ENCODE measurements around the gene EXOC6B. TPM values are rescaled to one million over a fixed set of nuclear protein-coding genes. Genes with fewer than 3 reads are reported as not detected.
A peak's percentile ranks its signal among the peaks of the same experiment; 100 is the strongest.

The EXOC6B gene
- total RNA-seq, 2 donors from 2014 or later: 21.3 to 28.8 TPM

DNA sequence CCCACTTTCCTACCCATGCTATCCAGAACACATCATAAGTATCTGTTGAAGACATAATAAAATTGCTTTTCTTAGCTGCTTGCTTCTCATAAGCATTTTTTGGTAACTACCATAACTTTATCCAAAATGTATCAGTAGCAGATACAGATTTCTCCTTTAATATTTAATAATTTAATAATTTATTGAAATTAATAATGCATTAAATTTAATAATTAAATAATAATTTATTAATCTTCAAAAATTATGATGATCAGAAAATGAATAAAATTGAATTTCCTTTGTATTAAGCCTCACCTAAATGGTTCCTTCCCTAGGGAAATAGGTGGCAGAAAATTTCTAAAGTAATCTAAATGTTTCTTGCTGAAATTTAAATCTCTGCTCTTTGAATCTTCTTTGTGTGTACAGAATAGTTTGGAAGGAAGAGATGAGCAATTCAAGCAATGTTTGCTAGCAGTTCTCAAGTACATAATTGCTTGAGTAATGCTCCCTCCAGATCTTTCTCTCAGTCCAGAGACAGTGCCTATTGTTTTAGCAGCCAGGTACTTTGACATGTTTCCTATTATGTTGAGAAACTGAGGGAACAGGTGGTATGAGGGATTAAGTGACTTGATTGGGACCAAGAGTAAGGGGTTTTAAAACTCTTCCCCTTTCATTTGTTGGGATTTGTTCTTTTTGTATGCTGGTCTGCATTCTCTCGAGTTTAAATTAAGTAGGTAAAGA is 555.1 kb downstream of the EXOC6B start:
- Histone ChIP-seq H3K27me3 (no peaks in the 10 kb centered on the region), H3K36me3 (no peaks in the 10 kb centered on the region), H3K4me3 (no peak overlapping the region), H3K9me3 (no peaks in the 10 kb centered on the region), H3K4me1 (peaks cover 5% of the 10 kb centered on the region), H3K27ac (peak overlapping the region; percentile 53), H3K9ac (ENCODE audit: low read depth in 2 of 2, low read length in 2 of 2) (peak overlapping the region in 1 of 2 donors; percentile 27)
- intact Hi-C loops (cut with DNase I): no loop called here
- no peak for DNase-seq
- TF ChIP-seq, protein P1, sequence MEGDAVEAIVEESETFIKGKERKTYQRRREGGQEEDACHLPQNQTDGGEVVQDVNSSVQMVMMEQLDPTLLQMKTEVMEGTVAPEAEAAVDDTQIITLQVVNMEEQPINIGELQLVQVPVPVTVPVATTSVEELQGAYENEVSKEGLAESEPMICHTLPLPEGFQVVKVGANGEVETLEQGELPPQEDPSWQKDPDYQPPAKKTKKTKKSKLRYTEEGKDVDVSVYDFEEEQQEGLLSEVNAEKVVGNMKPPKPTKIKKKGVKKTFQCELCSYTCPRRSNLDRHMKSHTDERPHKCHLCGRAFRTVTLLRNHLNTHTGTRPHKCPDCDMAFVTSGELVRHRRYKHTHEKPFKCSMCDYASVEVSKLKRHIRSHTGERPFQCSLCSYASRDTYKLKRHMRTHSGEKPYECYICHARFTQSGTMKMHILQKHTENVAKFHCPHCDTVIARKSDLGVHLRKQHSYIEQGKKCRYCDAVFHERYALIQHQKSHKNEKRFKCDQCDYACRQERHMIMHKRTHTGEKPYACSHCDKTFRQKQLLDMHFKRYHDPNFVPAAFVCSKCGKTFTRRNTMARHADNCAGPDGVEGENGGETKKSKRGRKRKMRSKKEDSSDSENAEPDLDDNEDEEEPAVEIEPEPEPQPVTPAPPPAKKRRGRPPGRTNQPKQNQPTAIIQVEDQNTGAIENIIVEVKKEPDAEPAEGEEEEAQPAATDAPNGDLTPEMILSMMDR (IDR thresholded peaks at IDR 0.05): no peak

DNA sequence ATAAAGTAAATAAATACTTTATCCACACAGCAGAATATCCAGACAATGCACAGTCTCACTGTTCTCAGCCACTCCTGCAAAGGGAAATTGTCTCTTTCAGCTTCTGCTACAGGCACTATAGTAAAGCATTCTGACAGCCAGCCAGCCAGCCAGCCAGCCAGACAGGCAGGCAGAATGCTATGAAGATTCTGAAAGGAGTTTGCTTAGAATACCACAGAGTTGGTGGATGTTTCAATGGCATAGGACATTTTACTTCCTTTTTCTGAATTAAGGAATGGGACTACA is 562.1 kb downstream of the EXOC6B start:
- H3K9me3 ChIP-seq: no peaks in the 10 kb centered on the region
- no peak for DNase-seq
- H3K27ac ChIP-seq: no peak overlapping the region
- no peak overlapping the region for H3K4me3 ChIP-seq
- no peaks in the 10 kb centered on the region for H3K36me3 ChIP-seq
- no peaks in the 10 kb centered on the region for H3K4me1 ChIP-seq
- TF ChIP-seq, protein P1 (IDR thresholded peaks at IDR 0.05): no peak
- no peaks in the 10 kb centered on the region for H3K27me3 ChIP-seq
- no peak overlapping the region for H3K9ac ChIP-seq (ENCODE audit: low read depth in 2 of 2, low read length in 2 of 2)
- intact Hi-C loops (cut with DNase I): no loop called here

DNA sequence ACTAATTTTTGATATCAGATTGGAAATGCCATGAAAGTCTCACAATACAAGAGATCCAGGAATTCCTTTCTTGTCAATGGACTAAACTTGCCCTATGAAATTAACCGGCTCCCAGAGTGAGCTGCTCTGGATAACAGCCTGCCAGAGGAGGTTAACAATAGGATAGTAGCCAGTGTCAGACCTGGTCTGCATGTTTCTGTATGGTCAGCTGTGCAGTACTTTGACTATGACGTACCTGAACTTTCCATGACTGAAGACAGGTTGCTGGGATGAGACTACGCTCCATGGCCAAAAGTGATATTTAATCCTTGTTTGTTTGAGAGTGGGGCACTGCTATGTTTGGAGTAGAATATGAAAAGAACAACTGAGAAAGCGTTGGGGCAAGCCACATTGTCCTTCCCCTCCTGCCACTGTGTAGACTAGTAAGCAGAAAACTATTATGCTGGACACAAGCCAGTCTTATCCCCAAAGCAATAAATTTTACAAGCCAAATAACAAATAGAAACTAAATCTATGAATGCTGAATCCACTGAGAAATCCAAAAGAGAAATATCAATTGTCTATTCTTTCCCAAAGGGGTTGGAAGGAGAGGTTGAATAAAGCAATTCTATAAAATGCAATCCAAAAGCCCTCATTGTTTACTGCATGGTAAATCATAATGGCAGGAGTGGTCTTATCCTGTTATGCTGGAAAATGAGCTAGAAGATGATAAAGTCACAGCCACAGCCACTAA is 562.6 kb downstream of the EXOC6B start:
- DNase-seq: no peak
- no peaks in the 10 kb centered on the region for H3K27me3 ChIP-seq
- TF ChIP-seq, protein P1 (IDR thresholded peaks at IDR 0.05): no peak
- intact Hi-C loops (cut with DNase I): no loop called here
- H3K27ac ChIP-seq: no peak overlapping the region
- no peak overlapping the region for H3K4me3 ChIP-seq
- no peak overlapping the region for H3K9ac ChIP-seq (ENCODE audit: low read depth in 2 of 2, low read length in 2 of 2)
- H3K9me3 ChIP-seq: no peaks in the 10 kb centered on the region
- H3K4me1 ChIP-seq: no peaks in the 10 kb centered on the region
- no peaks in the 10 kb centered on the region for H3K36me3 ChIP-seq

DNA sequence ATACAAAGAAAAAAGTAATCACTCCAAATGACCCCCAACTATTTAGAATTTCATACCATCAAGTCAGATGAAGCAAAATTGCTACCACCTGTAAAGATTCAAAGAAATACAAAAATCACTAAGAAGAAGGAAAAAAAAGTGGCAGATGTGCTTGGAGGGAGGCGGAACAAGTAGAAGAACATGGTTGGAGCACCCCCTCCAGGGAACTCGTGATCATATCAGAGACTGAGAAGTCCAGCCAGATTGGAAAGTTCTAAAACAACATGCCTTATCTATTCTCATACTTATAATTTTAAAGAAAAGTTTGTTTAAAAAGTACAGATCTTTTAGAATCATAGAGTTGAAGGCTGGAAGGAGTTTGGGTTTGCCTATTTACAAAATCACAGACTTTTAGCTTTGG is 564.8 kb downstream of the EXOC6B start:
- Histone ChIP-seq H3K27me3 (no peaks in the 10 kb centered on the region), H3K36me3 (no peaks in the 10 kb centered on the region), H3K4me3 (no peak overlapping the region), H3K4me1 (no peaks in the 10 kb centered on the region), H3K9me3 (no peaks in the 10 kb centered on the region), H3K9ac (ENCODE audit: low read depth in 2 of 2, low read length in 2 of 2) (no peak overlapping the region), H3K27ac (no peak overlapping the region)
- TF ChIP-seq, protein P1 (IDR thresholded peaks at IDR 0.05): no peak
- DNase-seq: no peak
- intact Hi-C loops (cut with DNase I): no loop called here

DNA sequence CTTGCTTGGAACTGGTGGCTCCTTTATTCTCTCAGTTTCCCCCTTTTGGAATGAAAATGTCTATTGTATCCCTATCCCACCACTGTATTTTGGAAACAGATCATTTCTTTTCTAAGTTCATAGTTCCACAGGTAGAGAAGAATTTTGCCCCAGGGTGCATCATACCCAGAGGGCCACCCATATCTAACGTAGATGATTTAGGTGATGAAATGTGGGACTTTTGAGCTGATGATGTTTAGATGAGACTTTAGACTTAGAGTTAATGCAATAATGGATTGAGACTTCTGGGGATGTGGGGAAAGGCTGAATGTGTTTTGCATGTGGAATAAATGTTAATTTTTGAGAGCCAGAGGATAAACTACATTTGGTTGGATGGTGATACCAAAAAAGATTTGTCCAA is 570.3 kb downstream of the EXOC6B start:
- H3K27ac ChIP-seq: no peak overlapping the region
- intact Hi-C loops (cut with DNase I): no loop called here
- H3K27me3 ChIP-seq: no peaks in the 10 kb centered on the region
- no peak overlapping the region for H3K4me3 ChIP-seq
- H3K4me1 ChIP-seq: no peaks in the 10 kb centered on the region
- no peak overlapping the region for H3K9ac ChIP-seq (ENCODE audit: low read depth in 2 of 2, low read length in 2 of 2)
- TF ChIP-seq, protein P1 (IDR thresholded peaks at IDR 0.05): no peak
- H3K36me3 ChIP-seq: no peaks in the 10 kb centered on the region
- DNase-seq: no peak
- no peaks in the 10 kb centered on the region for H3K9me3 ChIP-seq
